ENCODE results near the gene ARPC4. TPM values are rescaled to one million over a fixed set of nuclear protein-coding genes. Genes with fewer than 3 reads are reported as not detected.
"Not testable (repeated sequence)": the region's sequence is repeated elsewhere in the genome, so short reads cannot be mapped to it uniquely, and the experiment has no call there.

The ARPC4 gene
- total RNA-seq, 2 donors from 2014 or later: 150 to 153 TPM

GRCh38 chr3:9843715-9844438 is 51.0 kb downstream of the ARPC4 start, which contains the start of gene RPUSD3:
RPUSD3 (minus strand) TSS chr3:9844008; CDS start chr3:9843990, 18 bp downstream.
- Histone ChIP-seq H3K4me1 (ENCODE audit: control insufficient read depth, insufficient read depth, low read length) (no peaks in the 10 kb centered on the region), H3K9me3 (ENCODE audit: control insufficient read depth, low read length) (no peaks in the 10 kb centered on the region), H3K36me3 (ENCODE audit: control insufficient read depth, insufficient read depth, low read length) (peaks cover 21% of the 10 kb centered on the region), H3K4me3 (ENCODE audit: low read length) (peak within 1 kb of the TSS; percentile 94), H3K27ac (ENCODE audit: low read depth, low read length) (no peak within 1 kb of the TSS), H3K9ac (ENCODE audit: extremely low read depth, low read length, poor library complexity, severe bottlenecking) (peak within 1 kb of the TSS; percentile 63), H3K27me3 (ENCODE audit: control insufficient read depth, insufficient read depth, low read length, poor library complexity, severe bottlenecking) (no peaks in the 10 kb centered on the region)
- peak; percentile 99 for DNase-seq
- TF ChIP-seq CTCF (conservative IDR thresholded peaks at IDR 0.05): no peak
- Mint-ChIP-seq H3K27me3 (ENCODE audit: insufficient read depth) (no peaks in the 10 kb centered on the region), H3K4me3 (peak within 1 kb of the TSS; percentile 95), H3K27ac (peak within 1 kb of the TSS; percentile 91), H3K9me3 (no peaks in the 10 kb centered on the region), H3K36me3 (ENCODE audit: low read depth) (peaks cover 28% of the 10 kb centered on the region), H3K4me1 (no peaks in the 10 kb centered on the region)
- WGBS, 2 experiments (ENCODE audit: insufficient coverage in 1 of 2, insufficient read length in 1 of 2): 4 to 6% methylated on average over 32 to 42 of the region's 42 CpGs

GRCh38 chr3:9846231-9846630 is 53.3 kb downstream of the ARPC4 start:
- Histone ChIP-seq H3K27me3 (ENCODE audit: control insufficient read depth, insufficient read depth, low read length, poor library complexity, severe bottlenecking) (no peaks in the 10 kb centered on the region), H3K9me3 (ENCODE audit: control insufficient read depth, low read length) (no peaks in the 10 kb centered on the region), H3K4me3 (ENCODE audit: low read length) (no peak overlapping the region), H3K9ac (ENCODE audit: extremely low read depth, low read length, poor library complexity, severe bottlenecking) (no peak overlapping the region), H3K4me1 (ENCODE audit: control insufficient read depth, insufficient read depth, low read length) (no peaks in the 10 kb centered on the region), H3K36me3 (ENCODE audit: control insufficient read depth, insufficient read depth, low read length) (peaks cover 7% of the 10 kb centered on the region), H3K27ac (ENCODE audit: low read depth, low read length) (no peak overlapping the region)
- no peak for TF ChIP-seq CTCF (conservative IDR thresholded peaks at IDR 0.05)
- no peak for DNase-seq
- no peak overlapping the region for H3K27ac Mint-ChIP-seq
- no peaks in the 10 kb centered on the region for H3K27me3 Mint-ChIP-seq (ENCODE audit: insufficient read depth)
- no peaks in the 10 kb centered on the region for H3K9me3 Mint-ChIP-seq
- H3K4me3 Mint-ChIP-seq: no peak overlapping the region
- H3K4me1 Mint-ChIP-seq: no peaks in the 10 kb centered on the region
- peaks cover 12% of the 10 kb centered on the region for H3K36me3 Mint-ChIP-seq (ENCODE audit: low read depth)
- WGBS, 2 experiments (ENCODE audit: insufficient coverage in 1 of 2, insufficient read length in 1 of 2): 93% methylated on average over 4 to 6 of the region's 6 CpGs

GRCh38 chr3:9846931-9847488 is 54.1 kb downstream of the ARPC4 start:
- Mint-ChIP-seq H3K4me3 (no peak overlapping the region), H3K9me3 (no peaks in the 10 kb centered on the region), H3K36me3 (ENCODE audit: low read depth) (peaks cover 5% of the 10 kb centered on the region), H3K27me3 (ENCODE audit: insufficient read depth) (peaks cover 3% of the 10 kb centered on the region), H3K4me1 (no peaks in the 10 kb centered on the region), H3K27ac (no peak overlapping the region)
- no peak overlapping the region for H3K9ac ChIP-seq (ENCODE audit: extremely low read depth, low read length, poor library complexity, severe bottlenecking)
- H3K27ac ChIP-seq (ENCODE audit: low read depth, low read length): no peak overlapping the region
- H3K36me3 ChIP-seq (ENCODE audit: control insufficient read depth, insufficient read depth, low read length): no peaks in the 10 kb centered on the region
- WGBS, 2 experiments (ENCODE audit: insufficient coverage in 1 of 2, insufficient read length in 1 of 2): 93 to 100% methylated on average over 5 to 6 of the region's 6 CpGs
- no peaks in the 10 kb centered on the region for H3K4me1 ChIP-seq (ENCODE audit: control insufficient read depth, insufficient read depth, low read length)
- no peak overlapping the region for H3K4me3 ChIP-seq (ENCODE audit: low read length)
- no peak for DNase-seq
- H3K27me3 ChIP-seq (ENCODE audit: control insufficient read depth, insufficient read depth, low read length, poor library complexity, severe bottlenecking): no peaks in the 10 kb centered on the region
- no peaks in the 10 kb centered on the region for H3K9me3 ChIP-seq (ENCODE audit: control insufficient read depth, low read length)
- no peak for TF ChIP-seq CTCF (conservative IDR thresholded peaks at IDR 0.05)

- H3K27ac Mint-ChIP-seq; H3K9ac ChIP-seq (ENCODE audit: extremely low read depth, low read length, poor library complexity, severe bottlenecking); H3K4me3 Mint-ChIP-seq; H3K4me1 ChIP-seq (ENCODE audit: control insufficient read depth, insufficient read depth, low read length); H3K27ac ChIP-seq (ENCODE audit: low read depth, low read length); H3K27me3 ChIP-seq (ENCODE audit: control insufficient read depth, insufficient read depth, low read length, poor library complexity, severe bottlenecking); H3K36me3 Mint-ChIP-seq (ENCODE audit: low read depth); H3K4me3 ChIP-seq (ENCODE audit: low read length); H3K9me3 ChIP-seq (ENCODE audit: control insufficient read depth, low read length); H3K4me1 Mint-ChIP-seq; H3K27me3 Mint-ChIP-seq (ENCODE audit: insufficient read depth); H3K9me3 Mint-ChIP-seq; DNase-seq; H3K36me3 ChIP-seq (ENCODE audit: control insufficient read depth, insufficient read depth, low read length): not testable (repeated sequence)
- 72% methylated on average over 7 of the region's 9 CpGs; no CpG with 5 or more reads in 1 of the 2 experiments for WGBS, 2 experiments (ENCODE audit: insufficient coverage in 1 of 2, insufficient read length in 1 of 2)
Observed at GRCh38 chr3:9847870-9848269, 55.0 kb downstream of the ARPC4 start.
